GM18505 (cell line): ENCODE data around the gene GPR17.
A peak's percentile ranks its signal among the peaks of the same experiment; 100 is the strongest.

ENCODE experiments used
- ATAC-seq: cut with Tn5 transposase; IDR thresholded peaks from one replicate; pipeline ENCODE4 v1.9.1; 2021; ENCODE audit not compliant: unreplicated experiment
- POLR2A ChIP-seq: IDR thresholded peaks from 4 replicates; pipeline ENCODE4 v1.6.1; 2011; ENCODE audit warnings: borderline replicate concordance; ENCODE audit not compliant: insufficient read depth, insufficient read length; ENCODE audit errors: extremely low read depth

GPR17 gene

DNA sequence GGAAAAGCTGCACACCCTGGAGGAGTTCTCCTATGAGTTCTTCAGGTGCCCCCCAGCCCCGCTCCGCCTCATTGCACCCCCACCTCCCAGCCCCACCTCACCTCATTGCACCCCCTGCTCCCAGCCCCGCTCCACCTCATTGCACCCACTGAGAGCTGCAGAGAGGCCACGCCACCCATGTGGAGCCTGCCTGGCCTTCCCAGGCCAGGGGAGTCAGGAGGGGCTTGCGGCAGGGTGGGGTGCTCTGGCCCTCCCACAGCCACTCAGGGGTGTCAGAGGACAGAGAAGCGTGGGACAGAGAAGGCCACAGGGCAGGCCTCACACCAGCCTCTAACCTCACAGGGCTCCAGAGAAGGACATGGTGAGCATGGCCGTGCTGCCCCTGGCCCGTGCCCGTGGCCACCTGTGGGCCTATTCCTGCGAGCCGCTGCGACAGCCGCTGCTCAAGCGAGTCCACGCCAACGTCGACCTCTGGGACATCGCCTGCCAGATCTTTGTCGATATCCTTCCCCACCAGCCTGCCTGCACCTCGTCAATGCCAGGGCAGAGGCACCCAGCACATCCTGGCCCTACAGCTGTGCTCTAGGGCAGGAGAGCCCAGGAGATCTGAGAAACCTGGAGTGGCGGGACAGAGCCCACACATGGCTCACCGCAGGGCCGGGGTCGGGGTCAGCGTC is 15.0 kb upstream of the GPR17 start:
- ATAC-seq, result no peak
- TF ChIP-seq POLR2A, result no peak

DNA sequence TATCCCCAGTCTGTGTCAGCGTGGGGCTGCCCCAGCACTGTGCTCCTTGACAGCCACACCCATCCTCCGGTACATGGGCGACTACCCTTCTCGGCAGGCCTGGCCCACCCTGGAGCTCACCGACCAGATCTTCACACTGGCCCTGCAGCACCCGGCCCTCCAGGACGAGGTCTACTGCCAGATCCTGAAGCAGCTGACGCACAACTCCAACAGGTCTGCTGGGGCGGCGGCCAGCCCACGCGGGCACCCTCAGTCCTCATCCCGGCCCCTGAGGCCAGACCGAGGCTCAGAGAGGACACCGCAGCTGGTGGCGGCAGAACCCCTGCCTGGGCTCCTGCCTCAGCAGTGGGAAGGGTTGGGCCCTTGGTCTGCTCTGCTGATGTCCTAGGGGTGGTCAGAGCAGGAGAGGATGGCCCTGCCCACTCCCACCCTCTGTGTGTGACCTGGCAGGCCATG is 14.4 kb upstream of the GPR17 start:
- no peak for ATAC-seq
- no peak for TF ChIP-seq POLR2A

DNA sequence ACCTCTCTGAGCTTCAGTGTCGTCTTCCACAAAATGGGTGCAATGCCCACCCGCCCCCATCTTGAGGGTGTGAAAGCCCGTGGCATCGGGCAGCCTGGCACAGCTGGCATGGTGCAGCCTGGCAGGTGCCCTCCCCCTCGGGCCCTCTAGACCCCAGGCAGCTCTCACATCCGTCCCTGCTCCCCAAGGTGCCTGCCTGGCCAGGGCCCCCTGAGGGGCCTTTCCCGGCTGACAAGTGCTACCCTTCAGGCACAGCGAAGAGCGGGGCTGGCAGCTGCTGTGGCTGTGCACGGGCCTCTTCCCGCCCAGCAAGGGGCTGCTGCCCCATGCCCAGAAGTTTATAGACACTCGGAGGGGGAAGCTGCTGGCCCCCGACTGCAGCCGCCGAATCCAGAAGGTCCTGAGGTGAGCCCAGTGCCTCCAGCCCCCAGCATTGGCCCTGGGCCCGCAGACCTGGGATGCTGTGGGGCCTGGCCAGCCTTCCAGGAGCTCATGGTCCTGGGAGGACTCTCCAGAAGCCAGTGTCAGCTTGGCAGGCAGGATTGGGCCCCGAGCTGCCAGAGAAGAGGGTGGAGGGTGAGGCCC is 13.9 kb upstream of the GPR17 start:
- ATAC-seq, result no peak
- TF ChIP-seq POLR2A, result no peak

DNA sequence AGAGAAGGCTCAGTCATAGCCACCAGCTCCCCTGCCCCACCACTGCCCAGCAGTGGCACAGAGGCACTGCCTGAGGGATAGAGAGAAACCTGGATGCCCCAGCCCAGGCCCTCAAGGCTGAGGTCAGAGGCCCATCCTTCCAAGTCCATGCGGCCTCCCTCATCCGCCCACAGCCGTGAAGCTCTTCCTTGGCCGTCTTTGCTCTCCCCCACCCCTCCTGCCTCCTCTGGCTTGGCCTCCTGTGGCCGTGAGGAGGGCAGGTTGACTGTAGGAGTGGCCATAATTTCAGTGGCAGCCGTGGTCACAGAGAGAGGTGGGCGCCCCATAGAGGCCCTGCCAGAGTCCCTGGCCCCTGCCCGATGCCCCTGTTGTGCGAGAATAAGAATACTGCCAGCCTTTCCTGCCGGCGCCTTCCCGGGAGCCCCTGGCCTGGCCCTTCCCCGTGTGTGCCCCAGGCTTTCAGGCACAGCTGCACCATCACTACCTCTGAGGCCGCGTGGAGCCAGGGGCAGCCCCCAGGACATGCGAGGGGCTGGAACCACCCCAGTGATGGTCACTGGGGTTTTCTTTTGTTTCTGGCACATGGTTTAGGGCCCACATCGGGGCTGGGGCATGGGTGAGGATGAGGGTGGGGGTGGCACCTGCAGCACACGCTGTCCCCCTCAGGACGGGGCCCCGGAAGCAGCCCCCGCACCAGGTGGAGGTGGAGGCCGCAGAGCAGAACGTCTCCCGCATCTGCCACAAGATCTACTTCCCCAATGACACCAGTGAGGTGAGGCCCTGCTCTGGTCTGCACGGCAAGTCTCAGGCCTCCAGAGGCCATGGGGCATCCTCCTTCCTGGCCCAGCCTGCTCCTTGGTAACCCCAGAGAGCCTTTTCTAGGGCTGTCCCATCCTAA is 13.1 kb upstream of the GPR17 start:
- no peak for TF ChIP-seq POLR2A
- peak; percentile 64 for ATAC-seq

DNA sequence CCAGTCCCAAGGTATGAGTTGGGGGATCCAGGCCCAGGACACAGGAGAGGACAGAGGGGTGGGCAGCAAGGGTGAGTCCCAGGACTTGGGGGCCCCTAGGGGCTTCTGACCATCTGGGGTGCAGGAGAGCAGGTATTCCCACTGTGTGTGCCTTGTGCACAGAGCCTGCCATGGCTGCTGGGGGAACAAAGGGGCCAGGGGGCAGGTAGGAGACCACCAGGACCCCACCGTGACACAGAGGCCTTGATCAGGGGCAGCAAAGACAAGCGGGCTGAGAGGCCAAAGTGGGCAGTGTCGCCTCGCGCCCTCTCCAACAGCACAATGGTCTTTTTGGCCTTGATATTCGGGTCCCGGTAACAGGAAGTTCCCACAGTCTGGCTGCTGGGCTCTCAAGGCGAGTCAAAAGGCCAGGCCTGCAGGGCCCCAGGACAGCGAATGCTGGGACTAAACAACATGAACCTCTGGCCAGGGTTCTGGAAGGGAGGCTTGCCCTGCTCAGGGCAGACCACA is 12.3 kb upstream of the GPR17 start:
- TF ChIP-seq POLR2A, result no peak
- ATAC-seq, result peak; percentile 3

DNA sequence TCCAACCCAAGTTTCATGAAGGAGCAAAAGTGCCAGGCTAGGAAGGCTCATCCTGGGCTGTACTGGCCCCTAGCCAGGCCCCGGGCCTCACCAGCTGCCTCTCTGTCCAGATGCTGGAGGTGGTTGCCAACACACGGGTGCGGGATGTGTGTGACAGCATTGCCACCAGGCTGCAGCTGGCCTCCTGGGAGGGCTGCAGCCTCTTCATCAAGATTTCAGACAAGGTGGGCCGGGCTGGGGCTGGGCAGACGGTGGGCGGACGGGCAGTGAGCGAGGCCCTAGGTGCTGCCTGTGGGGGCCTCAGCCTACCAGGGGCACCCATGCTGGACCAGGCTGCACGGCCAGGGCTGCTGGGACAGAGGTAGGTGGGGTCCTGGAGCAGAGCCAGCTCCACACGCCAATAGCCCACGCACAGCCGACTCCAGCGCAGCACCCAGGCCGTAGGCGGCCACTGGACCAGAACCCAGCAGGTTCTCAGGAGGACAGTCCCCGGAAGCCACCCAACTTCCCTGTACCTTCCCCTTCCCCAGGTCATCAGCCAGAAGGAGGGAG is 11.8 kb upstream of the GPR17 start:
- no peak for ATAC-seq

DNA sequence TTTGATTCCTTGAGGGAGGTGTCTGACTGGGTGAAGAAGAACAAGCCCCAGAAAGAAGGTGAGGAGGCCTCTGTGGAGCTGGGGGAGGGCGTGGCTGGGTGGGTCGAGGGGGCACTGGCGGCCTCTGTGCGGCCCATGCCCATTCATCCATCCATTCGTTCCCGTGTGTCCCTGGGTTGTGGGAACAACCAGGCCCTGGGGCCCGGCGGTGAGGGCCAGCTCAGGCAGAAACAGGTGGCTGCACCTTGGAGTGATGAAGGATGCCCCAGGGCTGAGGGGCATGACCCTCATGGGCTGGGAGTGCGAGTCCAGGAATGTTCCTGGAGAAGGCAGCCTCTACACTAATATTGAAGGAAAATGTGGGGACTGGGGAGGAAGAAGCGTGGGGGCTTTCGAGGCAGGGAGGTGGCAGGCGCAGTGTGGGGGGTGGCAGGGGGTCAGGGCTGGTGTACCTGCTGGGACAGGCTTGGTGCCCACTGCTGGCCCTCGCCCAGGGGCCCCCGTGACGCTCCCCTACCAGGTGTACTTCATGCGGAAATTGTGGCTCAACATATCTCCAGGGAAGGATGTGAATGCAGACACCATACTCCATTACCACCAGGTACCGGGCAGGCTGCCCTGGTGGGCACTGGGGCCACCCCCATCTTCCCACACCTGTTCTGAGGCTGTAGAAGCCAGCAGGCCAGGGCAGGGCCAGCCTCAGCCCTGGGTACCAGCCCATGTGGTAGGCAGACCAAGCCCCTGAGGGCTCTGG is 11.2 kb upstream of the GPR17 start:
- no peak for TF ChIP-seq POLR2A
- ATAC-seq, result no peak

More for the DNA sequence above, 11.8 kb upstream of the GPR17 start:
- no peak for TF ChIP-seq POLR2A

DNA sequence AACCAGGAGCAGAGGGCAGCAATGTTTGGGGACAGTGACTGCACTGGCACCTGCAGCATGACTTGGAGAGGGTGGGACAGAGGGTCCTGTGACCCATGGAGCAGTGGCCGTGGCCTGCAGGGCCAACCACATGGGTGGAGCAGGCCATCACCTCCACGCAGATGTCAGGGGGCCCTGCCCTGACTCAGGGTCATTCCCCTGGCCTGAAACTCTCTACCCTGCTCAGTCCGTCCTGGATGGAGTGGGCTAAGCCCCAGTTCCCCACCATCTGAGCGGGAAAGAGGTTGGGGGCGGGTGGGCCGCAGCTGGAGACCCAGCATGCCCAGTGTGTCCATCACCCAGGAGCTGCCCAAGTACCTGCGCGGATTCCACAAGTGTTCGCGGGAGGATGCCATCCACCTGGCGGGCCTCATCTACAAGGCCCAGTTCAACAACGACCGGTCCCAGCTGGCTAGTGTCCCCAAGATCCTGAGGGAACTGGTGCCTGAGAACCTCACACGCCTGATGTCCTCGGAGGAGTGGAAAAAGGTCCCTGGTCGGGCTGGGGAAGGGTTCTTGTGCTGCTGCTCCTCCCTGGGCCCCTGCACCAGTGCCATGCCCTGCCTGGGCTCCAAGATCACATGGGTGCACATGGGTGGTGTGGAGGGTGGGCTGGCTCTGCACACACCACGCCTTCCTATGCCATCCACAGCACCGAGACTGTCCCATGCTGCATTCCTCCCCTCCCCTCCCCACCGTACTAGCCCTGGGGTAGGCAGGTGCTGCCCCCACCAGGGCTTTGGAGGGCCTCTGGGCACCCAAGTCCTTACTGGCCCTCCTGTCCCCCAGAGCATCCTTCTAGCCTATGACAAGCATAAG is 10.3 kb upstream of the GPR17 start:
- ATAC-seq, result no peak
- no peak for TF ChIP-seq POLR2A

DNA sequence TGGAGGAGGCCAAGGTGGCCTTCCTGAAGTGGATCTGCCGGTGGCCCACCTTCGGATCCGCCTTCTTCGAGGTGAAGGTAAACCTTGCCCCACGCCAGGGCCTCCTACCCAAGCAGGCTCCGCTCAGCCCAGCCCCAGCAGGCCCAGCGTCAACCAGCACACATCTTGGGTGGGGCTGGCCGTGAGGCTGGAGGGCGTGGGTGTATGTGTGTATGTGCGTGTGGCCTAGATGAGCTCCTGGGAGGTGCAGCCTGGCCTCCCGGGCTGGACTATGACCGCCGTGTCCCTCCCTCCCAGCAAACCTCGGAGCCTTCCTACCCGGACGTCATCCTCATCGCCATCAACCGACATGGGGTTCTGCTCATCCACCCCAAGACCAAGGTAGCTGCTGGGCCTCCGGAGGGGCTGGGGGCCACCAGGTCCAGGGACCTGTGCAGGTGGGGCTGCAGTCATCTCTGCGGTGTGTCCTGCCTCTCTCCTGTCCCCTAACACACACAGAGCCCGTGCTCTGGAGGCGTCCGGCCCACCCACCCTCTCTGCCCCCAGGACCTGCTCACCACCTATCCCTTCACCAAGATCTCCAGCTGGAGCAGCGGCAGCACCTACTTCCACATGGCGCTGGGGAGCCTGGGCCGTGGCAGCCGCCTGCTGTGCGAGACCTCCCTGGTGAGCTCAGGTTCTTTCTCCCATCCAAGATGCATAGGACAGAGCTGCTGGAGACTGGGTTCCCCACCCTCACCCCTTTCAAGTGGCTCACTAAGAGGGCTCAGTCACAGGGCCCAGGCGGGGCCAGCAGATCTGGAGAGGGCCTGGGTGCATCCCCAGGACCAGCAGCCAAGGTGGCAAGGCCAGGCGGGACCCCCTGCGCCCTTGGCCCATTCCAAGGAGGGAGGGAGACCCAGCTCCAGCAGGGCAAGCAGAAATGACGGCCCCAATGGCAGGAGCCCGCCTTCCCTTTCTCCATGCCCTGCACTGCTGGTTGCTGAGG is 9.4 kb upstream of the GPR17 start:
- no peak for ATAC-seq
- no peak for TF ChIP-seq POLR2A

DNA sequence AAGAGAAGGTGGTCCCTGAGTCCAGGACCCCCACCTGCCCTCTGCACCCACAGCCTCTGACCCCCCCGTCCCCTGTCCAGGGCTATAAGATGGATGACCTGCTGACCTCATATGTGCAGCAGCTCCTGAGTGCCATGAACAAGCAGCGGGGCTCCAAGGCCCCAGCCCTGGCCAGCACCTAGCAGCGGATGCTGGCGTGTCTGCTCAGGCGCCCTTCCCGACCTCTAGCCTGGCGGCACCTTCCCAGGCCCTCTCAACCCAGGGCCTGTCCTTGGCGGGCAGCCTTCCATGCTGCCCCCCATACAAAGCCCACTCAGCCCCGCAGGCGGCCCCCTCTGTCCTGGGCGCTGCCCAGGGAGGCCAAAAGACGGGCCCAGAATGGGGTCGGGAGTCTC is 8.7 kb upstream of the GPR17 start:
- ATAC-seq, result no peak
- TF ChIP-seq POLR2A, result no peak
